IMR-90 (cell line): ENCODE measurements around the gene ECSIT. TPM values are rescaled to one million over a fixed set of nuclear protein-coding genes. Genes with fewer than 3 reads are reported as not detected.

Experiments
- ATAC-seq: fragments of 200-7000 bp; cut with Tn5 transposase; 2 replicates; pipeline ENCODE4 v1.9.1; 2020; ENCODE audit warnings: low read depth, mild to moderate bottlenecking, moderate library complexity
- BruUV-seq: library from RNA; stranded (reverse); fragments of 400-500 nt; replicated peaks from 2 replicates; lab custom pipeline; 2021; lab: Mats Ljungman, UMichigan
- CTCF ChIA-PET: fragments of 300-600 bp; formaldehyde crosslinking; extraction: SDS; loops from one replicate; lab custom pipeline; 2021; ENCODE audit warnings: antibody characterized with exemption; lab: Yijun Ruan, JAX
- POLR2A ChIA-PET: fragments of 300-600 bp; sonication (Branson Sonifier 250); formaldehyde crosslinking; loops from one replicate; lab custom pipeline; 2022; ENCODE audit warnings: antibody characterized with exemption; ENCODE audit not compliant: unreplicated experiment; lab: Charles Lee
- DNase-seq: peaks from one replicate; pipeline ENCODE4 v3.0.0; 2013
- H2AFZ ChIP-seq: replicated peaks from 2 replicates; pipeline ENCODE3; 2013; ENCODE audit warnings: low read length, mild to moderate bottlenecking; ENCODE audit not compliant: poor library complexity
- H2AK5ac ChIP-seq: 2 replicates; pipeline ENCODE4 v1.6.1; 2013; ENCODE audit warnings: low read depth, low read length, inconsistent platforms
- H2AK9ac ChIP-seq: replicated peaks from 2 replicates; pipeline ENCODE3; 2013; ENCODE audit warnings: mild to moderate bottlenecking, low read depth, low read length, moderate library complexity; ENCODE audit not compliant: poor library complexity
- H2BK120ac ChIP-seq: 2 replicates; pipeline ENCODE4 v1.6.1; 2013; ENCODE audit warnings: low read depth, low read length, inconsistent platforms
- H2BK15ac ChIP-seq: 3 replicates; pipeline ENCODE4 v1.6.1; 2013; ENCODE audit warnings: low read depth, low read length, inconsistent platforms
- H2BK20ac ChIP-seq: 2 replicates; pipeline ENCODE4 v1.6.1; 2013; ENCODE audit warnings: low read depth, mild to moderate bottlenecking, inconsistent platforms, low read length, moderate library complexity
- H2BK5ac ChIP-seq: 2 replicates; pipeline ENCODE4 v1.6.1; 2013; ENCODE audit warnings: mild to moderate bottlenecking, low read depth, low read length, inconsistent platforms; ENCODE audit not compliant: poor library complexity, severe bottlenecking
- H3K14ac ChIP-seq: replicated peaks from 2 replicates; pipeline ENCODE4 v1.6.1; 2013; ENCODE audit warnings: low read depth, low read length, inconsistent platforms
- H3K18ac ChIP-seq: 2 replicates; pipeline ENCODE4 v1.6.1; 2013; ENCODE audit warnings: low read depth, low read length, control low read depth
- H3K23ac ChIP-seq: 2 replicates; pipeline ENCODE4 v1.6.1; 2013; ENCODE audit warnings: low read depth, low read length, inconsistent platforms
- H3K27ac ChIP-seq: 2 replicates; pipeline ENCODE4 v1.5.1; 2013; ENCODE audit warnings: mild to moderate bottlenecking, control low read depth, low read length; ENCODE audit not compliant: insufficient read depth
- H3K27me3 ChIP-seq: 2 replicates; pipeline ENCODE4 v1.6.1; 2013; ENCODE audit warnings: low read length; ENCODE audit not compliant: control insufficient read depth, insufficient read depth
- H3K36me3 ChIP-seq: 2 replicates; pipeline ENCODE4 v1.6.1; 2013; ENCODE audit warnings: low read length, mixed read lengths; ENCODE audit not compliant: control insufficient read depth, insufficient read depth
- H3K4ac ChIP-seq: 2 replicates; pipeline ENCODE4 v1.6.1; 2013; ENCODE audit warnings: low read depth, low read length, inconsistent platforms
- H3K4me1 ChIP-seq: 2 replicates; pipeline ENCODE4 v1.6.1; 2013; ENCODE audit warnings: low read length, mixed read lengths; ENCODE audit not compliant: control insufficient read depth, insufficient read depth
- H3K4me2 ChIP-seq: 2 replicates; pipeline ENCODE4 v1.6.1; 2013; ENCODE audit warnings: low read depth, mild to moderate bottlenecking, control low read depth, low read length, moderate library complexity
- H3K4me3 ChIP-seq: 2 replicates; pipeline ENCODE4 v1.5.1; 2013; ENCODE audit warnings: low read depth, mild to moderate bottlenecking, control low read depth, low read length, moderate library complexity; ENCODE audit not compliant: insufficient read depth
- H3K56ac ChIP-seq: 2 replicates; pipeline ENCODE4 v1.6.1; 2013; ENCODE audit warnings: low read length, inconsistent platforms; ENCODE audit not compliant: insufficient read depth; ENCODE audit errors: extremely low read depth
- H3K79me1 ChIP-seq, 2 experiments: 2 replicates each; pipeline ENCODE4 v1.6.1; 2013; ENCODE audit warnings: low read length in 2 of 2, inconsistent platforms in 1 of 2, low read depth in 1 of 2
- H3K9ac ChIP-seq: 2 replicates; pipeline ENCODE4 v1.6.1; 2013; ENCODE audit warnings: low read depth, low read length, control low read depth
- H3K9me1 ChIP-seq: 2 replicates; pipeline ENCODE4 v1.6.1; 2013; ENCODE audit warnings: low read length, inconsistent platforms; ENCODE audit not compliant: insufficient read depth
- H3K9me3 ChIP-seq: 2 replicates; pipeline ENCODE4 v1.6.1; 2013; ENCODE audit warnings: low read length; ENCODE audit not compliant: control insufficient read depth, insufficient read depth
- H4K20me1 ChIP-seq: 2 replicates; pipeline ENCODE4 v1.6.1; 2013; ENCODE audit warnings: low read length, inconsistent platforms; ENCODE audit not compliant: insufficient read depth
- H4K5ac ChIP-seq: 2 replicates; pipeline ENCODE4 v1.6.1; 2013; ENCODE audit warnings: mild to moderate bottlenecking, low read depth, low read length, control low read depth
- H4K8ac ChIP-seq, 2 experiments: 2 replicates each; pipeline ENCODE4 v1.6.1; 2013; ENCODE audit warnings: low read depth in 2 of 2, low read length in 2 of 2, control low read depth in 1 of 2, inconsistent platforms in 1 of 2
- H4K91ac ChIP-seq: 2 replicates; pipeline ENCODE4 v1.6.1; 2013; ENCODE audit warnings: low read depth, low read length, inconsistent platforms; ENCODE audit not compliant: insufficient read depth
- CHD1 ChIP-seq: IDR thresholded peaks from 2 replicates; pipeline ENCODE4 v1.6.1; 2012; ENCODE audit warnings: low read depth, low read length, improper control_type of control experiment
- MAZ ChIP-seq: IDR thresholded peaks from 2 replicates; pipeline ENCODE4 v1.6.1; 2012; ENCODE audit warnings: low read depth, mild to moderate bottlenecking, low read length, improper control_type of control experiment, moderate library complexity, borderline replicate concordance
- POLR2A ChIP-seq: IDR thresholded peaks from 2 replicates; pipeline ENCODE4 v1.6.1; 2012; ENCODE audit warnings: mild to moderate bottlenecking, low read depth, low read length
- RCOR1 ChIP-seq: IDR thresholded peaks from 2 replicates; pipeline ENCODE4 v1.6.1; 2012; ENCODE audit warnings: mild to moderate bottlenecking, low read length, improper control_type of control experiment; ENCODE audit not compliant: insufficient replicate concordance
- USF2 ChIP-seq: fragments of 150-350 bp; IDR thresholded peaks from 2 replicates; pipeline ENCODE4 v1.6.1; 2017; ENCODE audit warnings: mild to moderate bottlenecking, antibody characterized with exemption, low read length, low read depth
- WGBS, 2 experiments: methylation state at CpG; one replicate each; pipeline versions ENCODE4 v1.1.5 to v1.1.7; 2013; ENCODE audit warnings: missing lambda C conversion rate in 2 of 2; ENCODE audit not compliant: insufficient read length in 1 of 2; ENCODE audit errors: extremely low coverage in 2 of 2; 5-methylcytosine and 5-hydroxymethylcytosine counted together
- dilution Hi-C: fragments of 300-500 bp; cut with HindIII; formaldehyde crosslinking; loops from one replicate; pipeline ENCODE4 v1.14.3; 2018; ENCODE audit warnings: low sequenced_read_pairs; ENCODE audit not compliant: unreplicated experiment
- in situ Hi-C: fragments of 300-500 bp; cut with MboI; formaldehyde crosslinking; loops from 3 replicates; pipeline ENCODE4 v1.14.3; 2019; ENCODE audit warnings: low sequenced_read_pairs, inconsistent platforms, mixed read lengths
- intact Hi-C: fragments of 100-400 bp; cut with micrococcal nuclease; formaldehyde crosslinking; loops from 2 replicates; pipeline ENCODE4 v1.10.0; 2022
- polyA plus RNA-seq, 3 experiments: library from polyadenylated mRNA; depleted of rRNA; stranded (reverse); fragments of >200 nt; gene quantifications; 2 replicates each; pipeline ENCODE4 v1.2.3, GENCODE V29; 2012; ENCODE audit warnings: low replicate concordance in 1 of 3
- total RNA-seq: library from RNA; depleted of rRNA; stranded (reverse); fragments of >200 nt; gene quantifications from 2 replicates; pipeline ENCODE4 v1.2.3, GENCODE V29; 2012

ECSIT gene
- total and polyA plus RNA-seq, 2 of the 4 experiments (the other 2 are of a cell fraction): 30.5 to 42.3 TPM

GRCh38 chr19:11513946-11514345 is 15.0 kb downstream of the ECSIT start:
- H3K27me3 ChIP-seq: no peaks in the 10 kb centered on the region
- in situ Hi-C loops: no loop called here
- H3K9ac ChIP-seq: no peak overlapping the region
- 93% methylated on average over 13 of the region's 20 CpGs; no CpG with 5 or more reads in 1 of the 2 experiments for WGBS, 2 experiments
- no peak overlapping the region for H2AK5ac ChIP-seq
- H3K9me3 ChIP-seq: no peaks in the 10 kb centered on the region
- BruUV-seq: no TSS peak
- intact Hi-C loops: no loop called here
- H3K23ac ChIP-seq: no peak overlapping the region
- no peaks in the 10 kb centered on the region for H3K9me1 ChIP-seq
- peaks cover 24% of the 10 kb centered on the region for H3K36me3 ChIP-seq
- H3K27ac ChIP-seq: no peak overlapping the region
- no peak overlapping the region for H2AK9ac ChIP-seq
- H3K18ac ChIP-seq: no peak overlapping the region
- no peak overlapping the region for H2BK15ac ChIP-seq
- TF ChIP-seq CHD1: no peak
- TF ChIP-seq USF2: no peak
- TF ChIP-seq RCOR1: no peak
- no peak for TF ChIP-seq MAZ
- TF ChIP-seq POLR2A: no peak
- ATAC-seq: no peak
- no peak overlapping the region for H3K56ac ChIP-seq
- no peak overlapping the region for H3K14ac ChIP-seq
- no peak overlapping the region for H4K8ac ChIP-seq
- no peak overlapping the region for H3K4me3 ChIP-seq
- H2BK5ac ChIP-seq: no peak overlapping the region
- no peak overlapping the region for H2BK120ac ChIP-seq
- no peaks in the 10 kb centered on the region for H3K4me1 ChIP-seq
- no peak overlapping the region for H4K91ac ChIP-seq
- no peak overlapping the region for H2BK20ac ChIP-seq
- ChIA-PET POLR2A (no interaction called here), CTCF (no interaction called here)
- H3K4ac ChIP-seq: no peak overlapping the region
- no peak overlapping the region for H4K5ac ChIP-seq
- H3K4me2 ChIP-seq: no peak overlapping the region
- H3K79me1 ChIP-seq: no peaks in the 10 kb centered on the region
- no peak for DNase-seq
- dilution Hi-C loops: no loop called here
- H4K20me1 ChIP-seq: no peaks in the 10 kb centered on the region
- no peak overlapping the region for H2AFZ ChIP-seq
